Spleen (tissue), 7 donors: ENCODE data around the gene PARP1.

Source experiments
- POLR2A ChIP-seq, 3 donors: fragments of 450-650 bp; IDR thresholded peaks; one replicate each; pipeline ENCODE4 v1.5.1; 2017; ENCODE audit warnings: antibody characterized with exemption in 3 of 3, mild to moderate bottlenecking in 1 of 3
- POLR2AphosphoS5 ChIP-seq, 3 donors: sonication (generic); formaldehyde crosslinking; IDR thresholded peaks; one replicate each; pipeline ENCODE4 v1.5.1; 2017; ENCODE audit warnings: antibody characterized with exemption in 3 of 3
- TF ChIP-seq, protein P1 (sequence below), 11 experiments: fragments of 200-600 bp in 7 of 11; fragments of 450-650 bp in 4 of 11; sonication (generic) in 4 of 11; IDR thresholded peaks in 8 of 11; conservative IDR thresholded peaks in 3 of 11; 1 replicate in 7 of 11; 2 replicates in 4 of 11; pipeline versions ENCODE4 v1.4.0 to v1.8.0; 2016 to 2021; ENCODE audit warnings: antibody characterized with exemption in 11 of 11, inconsistent platforms in 4 of 11, mild to moderate bottlenecking in 1 of 11
- donor health status: DM: no; HTN: no; CAD: no; lungs with moderate emphysema.
- donor health status: DM: no; HTN: no; CAD: no.
- donor health status: DM: no; HTN: no; CAD: no.

GRCh38 chr1:226440512-226440911, 32.6 kb upstream of the PARP1 start:
- TF ChIP-seq, protein P1, sequence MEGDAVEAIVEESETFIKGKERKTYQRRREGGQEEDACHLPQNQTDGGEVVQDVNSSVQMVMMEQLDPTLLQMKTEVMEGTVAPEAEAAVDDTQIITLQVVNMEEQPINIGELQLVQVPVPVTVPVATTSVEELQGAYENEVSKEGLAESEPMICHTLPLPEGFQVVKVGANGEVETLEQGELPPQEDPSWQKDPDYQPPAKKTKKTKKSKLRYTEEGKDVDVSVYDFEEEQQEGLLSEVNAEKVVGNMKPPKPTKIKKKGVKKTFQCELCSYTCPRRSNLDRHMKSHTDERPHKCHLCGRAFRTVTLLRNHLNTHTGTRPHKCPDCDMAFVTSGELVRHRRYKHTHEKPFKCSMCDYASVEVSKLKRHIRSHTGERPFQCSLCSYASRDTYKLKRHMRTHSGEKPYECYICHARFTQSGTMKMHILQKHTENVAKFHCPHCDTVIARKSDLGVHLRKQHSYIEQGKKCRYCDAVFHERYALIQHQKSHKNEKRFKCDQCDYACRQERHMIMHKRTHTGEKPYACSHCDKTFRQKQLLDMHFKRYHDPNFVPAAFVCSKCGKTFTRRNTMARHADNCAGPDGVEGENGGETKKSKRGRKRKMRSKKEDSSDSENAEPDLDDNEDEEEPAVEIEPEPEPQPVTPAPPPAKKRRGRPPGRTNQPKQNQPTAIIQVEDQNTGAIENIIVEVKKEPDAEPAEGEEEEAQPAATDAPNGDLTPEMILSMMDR (IDR thresholded peaks at IDR 0.05 in 8 of 11, conservative IDR thresholded peaks at IDR 0.05 in 3 of 11), result no peak
- no peak for TF ChIP-seq POLR2AphosphoS5 (IDR thresholded peaks at IDR 0.05)
- no peak for TF ChIP-seq POLR2A (IDR thresholded peaks at IDR 0.05)
